ENCODE data around the gene BTN2A1. TPM values are rescaled to one million over a fixed set of nuclear protein-coding genes. Genes with fewer than 3 reads are reported as not detected.

Gene BTN2A1
- total and polyA plus RNA-seq, 10 of the 15 experiments (the other 5 are each of a cell fraction or from before 2014, with no cell fraction given) = 8.2 to 28.0 (median 15.8) TPM

DNA sequence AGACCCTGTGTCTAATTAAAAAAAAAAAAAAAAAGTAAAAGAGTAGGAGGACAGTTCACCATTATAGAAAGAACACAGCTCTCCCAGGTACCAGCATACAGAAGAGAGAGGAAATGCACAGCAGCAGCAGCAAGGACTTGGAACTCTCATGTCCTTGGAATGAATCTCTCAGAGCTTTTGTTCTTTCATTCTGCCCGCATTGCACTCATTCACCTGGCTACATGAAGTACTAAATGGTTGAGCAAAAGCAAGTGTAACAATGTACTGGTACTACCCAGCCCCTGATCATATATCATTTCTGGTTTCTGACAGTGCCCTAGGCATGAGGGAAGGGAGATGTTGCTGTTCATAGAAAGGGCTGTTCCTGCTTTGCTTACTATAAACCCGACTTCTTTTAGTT is 29.5 kb upstream of the BTN2A1 start (continued):
- TF ChIP-seq, protein P1, sequence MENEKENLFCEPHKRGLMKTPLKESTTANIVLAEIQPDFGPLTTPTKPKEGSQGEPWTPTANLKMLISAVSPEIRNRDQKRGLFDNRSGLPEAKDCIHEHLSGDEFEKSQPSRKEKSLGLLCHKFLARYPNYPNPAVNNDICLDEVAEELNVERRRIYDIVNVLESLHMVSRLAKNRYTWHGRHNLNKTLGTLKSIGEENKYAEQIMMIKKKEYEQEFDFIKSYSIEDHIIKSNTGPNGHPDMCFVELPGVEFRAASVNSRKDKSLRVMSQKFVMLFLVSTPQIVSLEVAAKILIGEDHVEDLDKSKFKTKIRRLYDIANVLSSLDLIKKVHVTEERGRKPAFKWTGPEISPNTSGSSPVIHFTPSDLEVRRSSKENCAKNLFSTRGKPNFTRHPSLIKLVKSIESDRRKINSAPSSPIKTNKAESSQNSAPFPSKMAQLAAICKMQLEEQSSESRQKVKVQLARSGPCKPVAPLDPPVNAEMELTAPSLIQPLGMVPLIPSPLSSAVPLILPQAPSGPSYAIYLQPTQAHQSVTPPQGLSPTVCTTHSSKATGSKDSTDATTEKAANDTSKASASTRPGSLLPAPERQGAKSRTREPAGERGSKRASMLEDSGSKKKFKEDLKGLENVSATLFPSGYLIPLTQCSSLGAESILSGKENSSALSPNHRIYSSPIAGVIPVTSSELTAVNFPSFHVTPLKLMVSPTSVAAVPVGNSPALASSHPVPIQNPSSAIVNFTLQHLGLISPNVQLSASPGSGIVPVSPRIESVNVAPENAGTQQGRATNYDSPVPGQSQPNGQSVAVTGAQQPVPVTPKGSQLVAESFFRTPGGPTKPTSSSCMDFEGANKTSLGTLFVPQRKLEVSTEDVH (IDR thresholded peaks at IDR 0.05; ENCODE audit: low read depth, partially characterized antibody) = no peak
- TF ChIP-seq MYC (IDR thresholded peaks at IDR 0.05; ENCODE audit: insufficient read depth, insufficient read length, insufficient replicate concordance, low read length, severe bottlenecking) (no peak), EGR1 (IDR thresholded peaks at IDR 0.05; ENCODE audit: borderline replicate concordance in 1 of 2, low read depth in 2 of 2, low read length in 2 of 2) (no peak), ZNF217 (IDR thresholded peaks at IDR 0.05) (no peak), NFIC (IDR thresholded peaks at IDR 0.05; ENCODE audit: low read depth, low read length) (no peak)

DNA sequence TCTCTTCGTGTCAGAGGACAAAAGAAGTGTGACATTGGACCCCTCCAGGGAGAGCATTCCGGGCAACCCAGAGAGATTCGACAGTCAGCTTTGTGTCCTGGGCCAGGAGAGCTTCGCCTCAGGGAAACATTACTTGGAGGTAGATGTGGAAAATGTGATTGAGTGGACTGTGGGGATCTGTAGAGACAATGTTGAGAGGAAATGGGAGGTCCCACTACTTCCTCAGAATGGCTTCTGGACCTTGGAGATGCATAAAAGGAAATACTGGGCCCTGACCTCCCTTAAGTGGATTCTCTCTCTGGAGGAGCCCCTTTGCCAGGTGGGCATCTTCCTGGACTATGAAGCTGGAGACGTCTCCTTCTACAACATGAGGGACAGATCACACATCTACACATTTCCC is 27.0 kb upstream of the BTN2A1 start:
- H3K4me3 ChIP-seq = no peak overlapping the region
- H4K20me1 ChIP-seq (ENCODE audit: control insufficient read depth, insufficient read depth) = no peaks in the 10 kb centered on the region
- SMC1A ChIA-PET (ENCODE audit: uncharacterized antibody, unreplicated experiment) = interaction anchor here (0.5 to 2.0 kb wide), 3 partner anchors 14 to 54 kb away, joined by 3 to 7 read pairs (median 3); no protein-coding TSS in a partner anchor
- peaks cover 1% of the 10 kb centered on the region; the same call in 2 of the 3 replicates for H3K9me3 ChIP-seq (replicated peaks; ENCODE audit: control insufficient read depth, insufficient read depth, low read length)
- no peaks in the 10 kb centered on the region for H3K79me2 ChIP-seq (ENCODE audit: control insufficient read depth, insufficient read depth, low read length)
- no peaks in the 10 kb centered on the region for H3K27me3 ChIP-seq (replicated peaks in 1 of 2; ENCODE audit: control insufficient read depth in 2 of 2, insufficient read depth in 2 of 2, low read length in 1 of 2)
- intact Hi-C loops (cut with micrococcal nuclease; ENCODE audit: unreplicated experiment) (no loop called here), in situ Hi-C loops (cut with MboI) (no loop called here)
- no peak overlapping the region for H3K9ac ChIP-seq (ENCODE audit: control insufficient read depth, insufficient read depth, low read length)
- RAD21 ChIA-PET (ENCODE audit: unreplicated experiment) = no interaction called here
- no peaks in the 10 kb centered on the region for H3K4me1 ChIP-seq (ENCODE audit: control insufficient read depth, insufficient read depth, low read length)
- CTCF ChIA-PET = no interaction called here
- no peaks in the 10 kb centered on the region; a peak in 2 of 4 replicates for H3K36me3 ChIP-seq (ENCODE audit: control insufficient read depth in 2 of 2, insufficient read depth in 2 of 2, low read length in 1 of 2)
- WGBS (ENCODE audit: insufficient coverage, insufficient replicate concordance, low lambda C conversion rate, missing lambda C conversion rate) = 54% methylated on average over 5 of the region's 5 CpGs
- BruUV-seq (replicated peaks) = no TSS peak
- H3K27ac ChIP-seq (ENCODE audit: control insufficient read depth, insufficient read depth) = no peak overlapping the region
- DNase-seq (ENCODE audit: low read depth, low spot score) (no peak), ATAC-seq (no peak), FAIRE-seq (no peak)
- H2AFZ ChIP-seq (ENCODE audit: control insufficient read depth, low read depth, low read length) = no peak overlapping the region
- no peak overlapping the region for H3K4me2 ChIP-seq (ENCODE audit: control insufficient read depth, insufficient read depth)
- POLR2A ChIA-PET = interaction anchor here (0.6 kb wide), 1 partner anchor 65 kb away, joined by 3 read pairs; no protein-coding TSS in a partner anchor
- TF ChIP-seq RBBP5 (conservative IDR thresholded peaks at IDR 0.05) = no peak
- no peak for TF ChIP-seq IKZF2 (IDR thresholded peaks at IDR 0.05)
- TF ChIP-seq, protein P2, sequence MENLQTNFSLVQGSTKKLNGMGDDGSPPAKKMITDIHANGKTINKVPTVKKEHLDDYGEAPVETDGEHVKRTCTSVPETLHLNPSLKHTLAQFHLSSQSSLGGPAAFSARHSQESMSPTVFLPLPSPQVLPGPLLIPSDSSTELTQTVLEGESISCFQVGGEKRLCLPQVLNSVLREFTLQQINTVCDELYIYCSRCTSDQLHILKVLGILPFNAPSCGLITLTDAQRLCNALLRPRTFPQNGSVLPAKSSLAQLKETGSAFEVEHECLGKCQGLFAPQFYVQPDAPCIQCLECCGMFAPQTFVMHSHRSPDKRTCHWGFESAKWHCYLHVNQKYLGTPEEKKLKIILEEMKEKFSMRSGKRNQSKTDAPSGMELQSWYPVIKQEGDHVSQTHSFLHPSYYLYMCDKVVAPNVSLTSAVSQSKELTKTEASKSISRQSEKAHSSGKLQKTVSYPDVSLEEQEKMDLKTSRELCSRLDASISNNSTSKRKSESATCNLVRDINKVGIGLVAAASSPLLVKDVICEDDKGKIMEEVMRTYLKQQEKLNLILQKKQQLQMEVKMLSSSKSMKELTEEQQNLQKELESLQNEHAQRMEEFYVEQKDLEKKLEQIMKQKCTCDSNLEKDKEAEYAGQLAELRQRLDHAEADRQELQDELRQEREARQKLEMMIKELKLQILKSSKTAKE (IDR thresholded peaks at IDR 0.05; ENCODE audit: low read depth, poor library complexity, severe bottlenecking) = no peak
- TF ChIP-seq CREM (IDR thresholded peaks at IDR 0.05; ENCODE audit: low read depth) = no peak
- TF ChIP-seq NR2C2 (IDR thresholded peaks at IDR 0.05; ENCODE audit: borderline replicate concordance, control insufficient read depth, insufficient read length, low read depth) = no peak
- TF ChIP-seq, protein P3, sequence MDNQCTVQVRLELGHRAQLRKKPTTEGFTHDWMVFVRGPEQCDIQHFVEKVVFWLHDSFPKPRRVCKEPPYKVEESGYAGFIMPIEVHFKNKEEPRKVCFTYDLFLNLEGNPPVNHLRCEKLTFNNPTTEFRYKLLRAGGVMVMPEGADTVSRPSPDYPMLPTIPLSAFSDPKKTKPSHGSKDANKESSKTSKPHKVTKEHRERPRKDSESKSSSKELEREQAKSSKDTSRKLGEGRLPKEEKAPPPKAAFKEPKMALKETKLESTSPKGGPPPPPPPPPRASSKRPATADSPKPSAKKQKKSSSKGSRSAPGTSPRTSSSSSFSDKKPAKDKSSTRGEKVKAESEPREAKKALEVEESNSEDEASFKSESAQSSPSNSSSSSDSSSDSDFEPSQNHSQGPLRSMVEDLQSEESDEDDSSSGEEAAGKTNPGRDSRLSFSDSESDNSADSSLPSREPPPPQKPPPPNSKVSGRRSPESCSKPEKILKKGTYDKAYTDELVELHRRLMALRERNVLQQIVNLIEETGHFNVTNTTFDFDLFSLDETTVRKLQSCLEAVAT (IDR thresholded peaks at IDR 0.05) = no peak
- no peak for TF ChIP-seq RCOR1 (conservative IDR thresholded peaks at IDR 0.05; ENCODE audit: low read depth, low read length)
- no peak for TF ChIP-seq SMAD5 (IDR thresholded peaks at IDR 0.05; ENCODE audit: low read depth)
- TF ChIP-seq SREBF1 (IDR thresholded peaks at IDR 0.05; ENCODE audit: low read length) = no peak
- no peak for TF ChIP-seq WRNIP1 (IDR thresholded peaks at IDR 0.05; ENCODE audit: borderline replicate concordance, low read depth, low read length)

Measured in GM12878 (cell line).